ENCODE results near the gene SLC2A6.

Gene SLC2A6

GRCh38 chr9:133512253-133513213 lies 33.6 kb upstream of the SLC2A6 start:
- in situ Hi-C loops (cut with MboI; ENCODE audit: low sequenced_read_pairs, unreplicated experiment): no loop called here
- DNase-seq (ENCODE audit: low spot score): no peak
- no peak for TF ChIP-seq CTCF (IDR thresholded peaks at IDR 0.05; ENCODE audit: borderline replicate concordance, control extremely low read depth, extremely low read depth, insufficient read depth, missing control alignments)

GRCh38 chr9:133511607-133512006 lies 32.7 kb upstream of the SLC2A6 start:
- in situ Hi-C loops (cut with MboI; ENCODE audit: low sequenced_read_pairs, unreplicated experiment): no loop called here
- TF ChIP-seq CTCF (IDR thresholded peaks at IDR 0.05; ENCODE audit: borderline replicate concordance, control extremely low read depth, extremely low read depth, insufficient read depth, missing control alignments): no peak
- DNase-seq (ENCODE audit: low spot score): no peak

- TF ChIP-seq CTCF (IDR thresholded peaks at IDR 0.05; ENCODE audit: borderline replicate concordance, control extremely low read depth, extremely low read depth, insufficient read depth, missing control alignments): no peak
- in situ Hi-C loops (cut with MboI; ENCODE audit: low sequenced_read_pairs, unreplicated experiment): no loop called here
- no peak for DNase-seq (ENCODE audit: low spot score)
Measured at GRCh38 chr9:133510926-133511505, 32.1 kb upstream of the SLC2A6 start.

GRCh38 chr9:133509179-133510083 lies 30.5 kb upstream of the SLC2A6 start:
- DNase-seq (ENCODE audit: low spot score): no peak
- in situ Hi-C loops (cut with MboI; ENCODE audit: low sequenced_read_pairs, unreplicated experiment): no loop called here
- no peak for TF ChIP-seq CTCF (IDR thresholded peaks at IDR 0.05; ENCODE audit: borderline replicate concordance, control extremely low read depth, extremely low read depth, insufficient read depth, missing control alignments)

- no peak for DNase-seq (ENCODE audit: low spot score)
- in situ Hi-C loops (cut with MboI; ENCODE audit: low sequenced_read_pairs, unreplicated experiment): no loop called here
- no peak for TF ChIP-seq CTCF (IDR thresholded peaks at IDR 0.05; ENCODE audit: borderline replicate concordance, control extremely low read depth, extremely low read depth, insufficient read depth, missing control alignments)
Measured at GRCh38 chr9:133508046-133508445, 29.1 kb upstream of the SLC2A6 start.

Measured in GM13976 (cell line).